Vagina (tissue), 2 donors: ENCODE data around the gene NOP16.

Experiments
- CTCF ChIP-seq, 3 experiments: fragments of 450-650 bp in 2 of 3; fragments of 200-600 bp in 1 of 3; sonication (generic) in 1 of 3; IDR thresholded peaks; one replicate each; pipeline ENCODE4 v1.5.1; 2017 to 2019; ENCODE audit warnings: antibody characterized with exemption in 3 of 3, mild to moderate bottlenecking in 2 of 3, moderate library complexity in 2 of 3
- POLR2A ChIP-seq, 2 donors: fragments of 450-650 bp; IDR thresholded peaks; one replicate each; pipeline ENCODE4 v1.6.1; 2017; ENCODE audit warnings: antibody characterized with exemption in 2 of 2, mild to moderate bottlenecking in 2 of 2, moderate library complexity in 2 of 2
- POLR2AphosphoS5 ChIP-seq, 2 donors: sonication (generic); formaldehyde crosslinking; IDR thresholded peaks; one replicate each; pipeline ENCODE4 v1.9.0; 2017; ENCODE audit warnings: antibody characterized with exemption in 2 of 2, mild to moderate bottlenecking in 2 of 2, low read depth in 1 of 2; ENCODE audit not compliant: insufficient read depth in 1 of 2

GRCh38 chr5:176382721-176383120 lies 5.7 kb downstream of the NOP16 start:
- no peak for TF ChIP-seq CTCF (IDR thresholded peaks at IDR 0.05)
- TF ChIP-seq POLR2A (IDR thresholded peaks at IDR 0.05) = no peak
- TF ChIP-seq POLR2AphosphoS5 (IDR thresholded peaks at IDR 0.05; ENCODE audit: insufficient read depth in 1 of 2, low read depth in 1 of 2) = no peak
